Muscle of leg (tissue), 11 donors: ENCODE data around the gene CAPN5. TPM values are rescaled to one million over a fixed set of nuclear protein-coding genes. Genes with fewer than 3 reads are reported as not detected.

ENCODE experiments used
- DNase-seq: peaks from one replicate; pipeline ENCODE4 v3.0.0; 2013
- H3K27ac ChIP-seq: one replicate; pipeline ENCODE4 v1.5.1; 2013; ENCODE audit warnings: mild to moderate bottlenecking, low read length, control low read depth
- H3K27me3 ChIP-seq: one replicate; pipeline ENCODE4 v1.6.1; 2013; ENCODE audit warnings: low read length; ENCODE audit not compliant: control insufficient read depth, insufficient read depth
- H3K36me3 ChIP-seq: one replicate; pipeline ENCODE4 v1.6.1; 2013; ENCODE audit warnings: low read length; ENCODE audit not compliant: control insufficient read depth, insufficient read depth
- H3K4me1 ChIP-seq: one replicate; pipeline ENCODE4 v1.6.1; 2013; ENCODE audit warnings: low read length; ENCODE audit not compliant: control insufficient read depth, insufficient read depth
- H3K4me3 ChIP-seq: one replicate; pipeline ENCODE4 v1.5.1; 2013; ENCODE audit warnings: low read length, control low read depth
- H3K9me3 ChIP-seq: replicated peaks from 2 replicates; pipeline ENCODE4 v1.6.1; 2013; ENCODE audit warnings: low read depth, low read length; ENCODE audit not compliant: control insufficient read depth
- WGBS: methylation state at CpG from one replicate; pipeline ENCODE4 v1.1.5; 2013; ENCODE audit warnings: missing lambda C conversion rate; ENCODE audit not compliant: insufficient coverage; 5-methylcytosine and 5-hydroxymethylcytosine counted together
- polyA plus RNA-seq, 8 donors: library from polyadenylated mRNA; unstranded; fragments of 120-200 nt; gene quantifications; one replicate each; pipeline versions ENCODE4 v1.2.1 to v1.2.3, GENCODE V29; 2013; ENCODE audit warnings: inconsistent platforms in 1 of 8, low replicate concordance in 1 of 8; ENCODE audit not compliant: insufficient read length in 8 of 8, insufficient read depth in 1 of 8
- total RNA-seq: library from RNA; stranded (reverse); fragments of 120-200 nt; gene quantifications from one replicate; pipeline ENCODE4 v1.2.4, GENCODE V29; 2013

Gene CAPN5
- total and polyA plus RNA-seq, 9 donors = 6.2 to 17.8 (median 12.1) TPM

DNA sequence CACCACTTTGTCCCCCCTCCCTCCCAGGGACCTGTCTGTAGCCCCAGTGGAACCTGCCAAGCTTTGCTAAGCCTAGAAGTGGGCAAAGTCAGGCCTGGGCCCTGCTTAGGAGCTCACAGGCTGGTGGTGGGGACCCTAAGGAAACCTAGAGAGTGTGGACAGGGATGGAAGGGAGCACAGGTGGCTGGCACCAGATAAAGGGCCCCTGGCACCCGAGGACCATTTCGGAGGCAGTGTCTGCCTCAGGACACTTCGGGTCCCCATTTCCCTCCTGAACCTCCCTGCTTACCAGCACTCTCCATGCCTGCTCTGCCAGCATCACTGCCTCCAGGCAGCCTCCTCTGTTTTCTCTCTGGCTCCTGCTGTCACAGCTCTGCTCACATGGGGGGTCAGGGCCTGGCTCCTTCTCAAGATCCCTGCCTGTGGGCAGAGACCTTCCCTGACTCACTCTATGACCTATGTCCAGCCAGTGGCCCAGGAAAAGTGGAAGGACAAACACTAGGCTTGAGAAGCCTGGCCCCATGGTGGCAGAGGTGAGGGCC lies 22.3 kb downstream of the CAPN5 start:
- Histone ChIP-seq H3K27me3 (no peaks in the 10 kb centered on the region), H3K9me3 (no peaks in the 10 kb centered on the region), H3K27ac (no peak overlapping the region), H3K4me1 (peaks cover 27% of the 10 kb centered on the region), H3K36me3 (peaks cover 19% of the 10 kb centered on the region), H3K4me3 (no peak overlapping the region)
- DNase-seq = no peak
- 91% methylated on average over 3 of the region's 3 CpGs for WGBS

DNA sequence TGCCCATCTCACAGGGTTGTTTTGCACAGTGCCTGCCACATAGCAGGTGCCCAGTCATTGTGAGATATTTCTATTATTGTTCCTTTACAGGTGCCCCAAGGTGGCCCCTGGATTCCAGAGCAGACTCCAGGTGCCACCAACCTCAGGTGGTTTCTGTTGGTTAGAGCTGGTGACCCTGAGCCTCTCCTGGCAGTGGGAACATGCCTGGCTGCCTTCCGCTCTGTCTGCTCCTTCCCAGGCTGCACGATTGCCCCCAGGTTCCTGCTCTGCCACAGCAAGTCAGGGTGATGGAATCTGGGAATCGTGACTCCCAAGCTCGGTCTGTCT lies 23.2 kb downstream of the CAPN5 start:
- H3K4me3 ChIP-seq = no peak overlapping the region
- no peaks in the 10 kb centered on the region for H3K9me3 ChIP-seq
- peaks cover 17% of the 10 kb centered on the region for H3K36me3 ChIP-seq
- WGBS = 77% methylated on average over 4 of the region's 4 CpGs
- no peak overlapping the region for H3K27ac ChIP-seq
- DNase-seq = no peak
- H3K27me3 ChIP-seq = no peaks in the 10 kb centered on the region
- H3K4me1 ChIP-seq = peaks cover 36% of the 10 kb centered on the region

DNA sequence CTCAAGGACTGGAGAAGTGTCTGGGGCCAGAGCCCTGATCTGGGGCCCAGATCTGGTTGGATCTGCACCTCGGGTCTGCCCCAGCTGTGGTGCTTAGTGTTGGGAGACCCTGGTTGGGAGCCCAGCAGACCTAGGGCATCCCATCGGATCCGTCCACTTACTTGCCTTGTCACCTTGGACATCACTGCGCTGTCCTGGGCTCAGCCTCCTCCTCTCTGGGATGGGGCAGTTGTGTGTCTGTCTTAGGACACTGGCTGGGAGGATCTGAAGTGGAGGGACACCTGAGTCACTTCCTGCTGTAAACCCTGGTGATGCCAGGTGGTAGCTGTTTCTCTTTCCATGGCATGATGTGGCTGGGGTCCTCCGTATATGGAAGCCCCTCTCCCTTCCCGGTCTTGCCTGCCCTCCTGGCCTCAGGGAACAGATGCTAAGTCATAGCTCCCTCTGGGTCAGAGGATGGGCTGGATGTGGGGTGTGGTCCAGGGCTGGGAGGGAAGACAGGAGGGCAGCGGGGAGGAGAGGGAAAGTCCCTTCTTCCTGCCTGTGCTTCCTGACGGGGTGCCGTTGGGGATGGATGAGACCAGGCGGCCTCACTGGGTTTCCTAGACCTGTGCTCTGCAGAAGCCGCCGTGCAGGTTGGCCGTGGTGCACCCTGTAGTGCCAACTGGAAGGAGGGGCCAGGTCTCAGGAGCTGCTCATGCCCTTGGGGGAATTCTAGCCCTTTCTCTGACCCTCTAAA lies 23.8 kb downstream of the CAPN5 start:
- Histone ChIP-seq H3K9me3 (no peaks in the 10 kb centered on the region), H3K36me3 (peaks cover 17% of the 10 kb centered on the region), H3K27me3 (no peaks in the 10 kb centered on the region), H3K27ac (no peak overlapping the region), H3K4me1 (peaks cover 39% of the 10 kb centered on the region), H3K4me3 (no peak overlapping the region)
- 60% methylated on average over 10 of the region's 13 CpGs for WGBS
- no peak for DNase-seq

DNA sequence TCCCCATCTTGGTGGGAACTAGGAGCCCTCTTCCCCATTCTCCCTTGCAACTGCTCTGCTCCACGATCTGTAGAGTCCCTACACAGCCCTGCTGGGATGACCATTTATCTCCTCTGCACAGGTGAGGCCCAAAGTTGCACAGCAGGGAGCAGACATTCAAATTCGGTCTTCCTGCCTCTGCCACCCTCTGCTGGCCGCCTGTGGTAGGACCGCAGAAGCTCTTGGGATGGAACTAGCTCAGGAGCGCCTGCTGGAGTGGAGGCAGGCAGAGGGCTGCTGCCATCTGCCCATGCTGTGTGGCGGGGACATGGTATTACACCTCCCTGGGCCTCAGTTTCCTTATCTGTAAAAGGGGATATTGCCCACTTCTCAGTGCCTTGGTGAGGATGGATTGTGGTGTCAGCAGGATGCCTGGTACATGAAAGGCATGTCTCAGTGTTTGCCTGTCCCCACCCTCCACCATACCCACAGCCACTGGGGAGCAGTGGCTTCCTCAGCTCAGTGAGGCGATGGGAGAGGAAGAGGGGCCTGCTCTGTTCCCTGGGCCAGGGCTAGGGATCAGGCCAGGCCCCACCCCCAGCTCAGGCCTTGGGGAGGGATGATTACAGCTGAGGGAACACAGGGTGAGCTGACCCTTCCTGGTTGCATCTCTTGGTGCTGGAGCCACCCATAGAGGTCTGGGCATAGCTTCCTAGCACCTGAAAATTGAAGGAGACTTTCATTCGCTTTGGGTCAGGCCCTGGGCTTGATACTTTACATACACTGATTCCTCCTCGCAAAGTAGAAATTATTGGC lies 24.6 kb downstream of the CAPN5 start:
- DNase-seq = peak; percentile 73
- no peaks in the 10 kb centered on the region for H3K9me3 ChIP-seq
- H3K36me3 ChIP-seq = peaks cover 10% of the 10 kb centered on the region
- peaks cover 46% of the 10 kb centered on the region for H3K4me1 ChIP-seq
- no peak overlapping the region for H3K27ac ChIP-seq
- no peaks in the 10 kb centered on the region for H3K27me3 ChIP-seq
- WGBS = 25% methylated on average over 6 of the region's 9 CpGs
- H3K4me3 ChIP-seq = no peak overlapping the region

DNA sequence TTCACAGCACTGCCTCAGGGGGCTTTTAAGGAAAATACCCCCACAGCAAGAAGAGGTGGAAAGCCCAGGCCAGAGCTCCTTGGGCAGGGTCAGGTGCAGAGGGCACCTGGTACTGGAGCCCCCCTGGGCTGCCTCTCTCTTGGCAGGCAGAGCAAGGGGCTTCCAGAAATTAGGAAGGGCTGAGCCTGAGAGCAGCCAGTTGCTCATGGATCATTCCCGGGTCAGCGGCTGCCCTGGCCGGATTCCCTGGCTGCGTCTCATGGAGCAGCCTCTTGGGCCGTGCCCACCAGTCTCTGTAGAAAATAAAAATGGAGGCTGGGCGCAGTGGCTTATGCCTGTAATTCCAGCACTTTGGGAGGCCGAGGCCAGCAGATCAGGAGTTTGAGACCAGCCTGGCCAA lies 25.6 kb downstream of the CAPN5 start:
- Histone ChIP-seq H3K9me3 (no peaks in the 10 kb centered on the region), H3K4me3 (no peak overlapping the region), H3K36me3 (peaks cover 4% of the 10 kb centered on the region), H3K4me1 (peaks cover 47% of the 10 kb centered on the region), H3K27ac (no peak overlapping the region), H3K27me3 (no peaks in the 10 kb centered on the region)
- DNase-seq = peak; percentile 52
- WGBS = 51% methylated on average over 4 of the region's 7 CpGs

DNA sequence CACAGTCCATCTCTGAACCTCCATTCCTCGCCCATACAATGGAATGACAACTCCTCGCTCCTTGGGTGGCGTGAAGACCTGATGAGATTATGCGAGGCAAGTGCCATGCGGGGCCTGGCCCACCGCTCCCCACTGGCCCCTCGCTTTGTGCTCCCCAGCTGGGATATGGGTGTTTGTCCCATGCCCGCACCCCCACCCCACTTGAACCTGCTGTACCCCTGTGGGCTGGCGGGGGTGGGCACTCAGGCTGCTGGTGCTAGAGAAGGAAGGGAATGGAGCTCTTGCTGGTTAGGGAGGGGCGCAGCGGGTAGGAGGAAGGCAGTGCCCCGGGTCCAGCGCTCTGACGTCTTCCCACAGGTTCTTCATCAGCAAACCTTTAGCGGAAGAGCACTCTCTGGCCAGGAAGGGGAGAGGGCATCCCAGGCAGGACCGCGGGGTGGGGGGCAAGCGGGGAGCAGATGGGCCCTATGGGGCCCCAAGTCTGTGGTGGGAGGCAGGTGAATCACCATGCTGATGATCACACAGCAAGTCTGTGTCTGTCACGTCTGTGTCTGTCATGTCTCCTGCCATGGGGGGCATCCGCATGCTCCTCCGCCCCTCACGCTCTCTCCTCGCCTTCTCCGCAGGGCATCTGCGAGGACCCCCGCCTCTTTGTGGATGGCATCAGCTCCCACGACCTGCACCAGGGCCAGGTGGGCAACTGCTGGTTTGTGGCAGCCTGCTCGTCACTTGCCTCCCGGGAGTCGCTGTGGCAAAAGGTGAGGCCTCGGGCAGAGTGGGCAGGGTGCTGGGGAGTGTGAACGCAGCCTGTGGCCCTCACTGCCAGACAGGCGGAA lies 26.5 kb downstream of the CAPN5 start:
- H3K27me3 ChIP-seq = no peaks in the 10 kb centered on the region
- WGBS = 81% methylated on average over 22 of the region's 33 CpGs
- no peak overlapping the region for H3K4me3 ChIP-seq
- H3K27ac ChIP-seq = no peak overlapping the region
- peaks cover 47% of the 10 kb centered on the region for H3K4me1 ChIP-seq
- no peak for DNase-seq
- no peaks in the 10 kb centered on the region for H3K9me3 ChIP-seq
- peaks cover 4% of the 10 kb centered on the region for H3K36me3 ChIP-seq

DNA sequence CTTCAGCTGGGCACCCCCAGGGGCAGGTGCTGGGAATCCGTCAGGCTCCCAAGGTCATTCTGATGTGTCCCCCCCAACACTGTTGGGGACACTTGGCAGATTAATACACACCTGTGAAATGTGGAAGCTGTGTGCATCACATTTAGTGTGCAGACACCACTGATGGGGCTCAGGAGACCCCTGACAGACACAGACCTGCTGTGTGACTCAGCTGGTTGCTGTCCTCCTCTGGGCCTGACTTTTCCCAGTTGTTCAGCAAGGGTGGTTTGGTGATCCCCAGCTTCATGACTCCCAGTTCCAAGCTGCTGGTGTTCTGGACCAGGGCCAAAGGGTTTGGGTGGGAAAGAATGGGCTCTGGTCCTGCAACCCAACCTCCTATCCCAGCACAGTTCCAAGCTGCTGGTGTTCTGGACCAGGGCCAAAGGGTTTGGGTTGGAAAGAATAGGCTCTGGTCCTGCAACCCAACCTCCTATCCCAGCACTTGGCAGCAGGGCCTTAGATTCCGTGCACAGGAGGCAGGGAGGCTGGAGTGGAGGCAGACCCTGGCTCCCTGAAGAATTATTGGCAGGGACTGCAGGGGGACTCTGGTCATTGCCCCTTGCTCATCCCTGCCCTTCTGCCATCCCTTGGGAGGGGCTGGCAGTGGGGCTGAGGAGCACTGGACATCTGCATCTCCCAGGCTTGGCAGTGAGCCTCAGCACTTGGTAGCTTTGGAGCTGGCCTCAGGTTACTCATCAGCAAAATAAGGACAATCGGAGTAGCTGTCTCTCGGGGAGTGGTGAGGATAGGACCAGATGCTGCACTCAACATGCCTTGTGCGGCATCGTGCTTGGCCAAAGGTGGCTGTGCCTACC lies 27.4 kb downstream of the CAPN5 start:
- 100% methylated on average over 1 of the region's 6 CpGs for WGBS
- peak; percentile 30 for DNase-seq
- Histone ChIP-seq H3K4me1 (peaks cover 47% of the 10 kb centered on the region), H3K4me3 (no peak overlapping the region), H3K36me3 (peaks cover 4% of the 10 kb centered on the region), H3K9me3 (no peaks in the 10 kb centered on the region), H3K27me3 (no peaks in the 10 kb centered on the region), H3K27ac (no peak overlapping the region)

DNA sequence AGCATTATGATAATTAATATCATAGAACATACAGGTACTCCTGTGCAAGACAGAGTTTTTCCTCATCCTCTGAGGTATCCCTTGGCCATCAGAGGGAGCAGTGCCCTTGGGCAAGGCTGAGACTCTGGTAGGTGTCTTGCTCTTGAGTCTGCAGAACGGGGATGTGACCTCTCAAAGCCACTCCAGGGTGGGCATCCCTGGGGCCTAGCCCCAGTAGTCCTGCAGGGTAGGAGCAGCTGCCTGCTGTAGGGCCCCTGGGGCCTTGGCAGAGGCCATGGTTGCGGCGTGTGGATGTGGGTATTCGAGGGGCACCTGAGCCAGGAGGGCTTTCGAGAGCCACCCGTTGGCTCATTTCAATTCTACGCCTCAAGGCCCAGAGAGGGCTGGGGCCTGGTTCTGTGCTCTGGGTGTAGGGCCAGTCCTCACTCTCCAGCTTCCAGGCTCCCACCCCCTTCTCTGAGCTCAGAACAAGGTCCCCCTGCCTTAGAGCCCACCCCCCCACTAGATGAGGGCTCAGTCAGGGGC lies 28.1 kb downstream of the CAPN5 start:
- WGBS = 85% methylated on average over 3 of the region's 7 CpGs
- Histone ChIP-seq H3K27ac (no peak overlapping the region), H3K4me1 (peaks cover 47% of the 10 kb centered on the region), H3K9me3 (no peaks in the 10 kb centered on the region), H3K27me3 (no peaks in the 10 kb centered on the region), H3K36me3 (peaks cover 4% of the 10 kb centered on the region), H3K4me3 (no peak overlapping the region)
- no peak for DNase-seq
